ENCODE data around the gene DENND5B.
"Not testable (repeated sequence)": the region's sequence is repeated elsewhere in the genome, so short reads cannot be mapped to it uniquely, and the experiment has no call there.

DENND5B gene

GRCh38 chr12:31506515-31507306, 84.2 kb downstream of the DENND5B start:
- DNase-seq (ENCODE audit: low read depth), result no peak

GRCh38 chr12:31504625-31505222, 86.2 kb downstream of the DENND5B start:
- DNase-seq (ENCODE audit: low read depth), result no peak

- not testable (repeated sequence) for DNase-seq (ENCODE audit: low read depth)
Observed at GRCh38 chr12:31501014-31501413, 89.9 kb downstream of the DENND5B start.

- DNase-seq (ENCODE audit: low read depth), result no peak
Observed at GRCh38 chr12:31499567-31499966, 91.4 kb downstream of the DENND5B start.

GRCh38 chr12:31498424-31498823, 92.5 kb downstream of the DENND5B start:
- DNase-seq (ENCODE audit: low read depth), result no peak

- no peak for DNase-seq (ENCODE audit: low read depth)
Observed at GRCh38 chr12:31496257-31496656, 94.7 kb downstream of the DENND5B start.

- no peak for DNase-seq (ENCODE audit: low read depth)
Observed at GRCh38 chr12:31494455-31494854, 96.5 kb downstream of the DENND5B start.

- DNase-seq (ENCODE audit: low read depth), result no peak
Observed at GRCh38 chr12:31492599-31493196, 98.2 kb downstream of the DENND5B start.

GRCh38 chr12:31491841-31492598, 98.9 kb downstream of the DENND5B start:
- DNase-seq (ENCODE audit: low read depth), result no peak

GRCh38 chr12:31491241-31491794, 99.6 kb downstream of the DENND5B start:
- no peak for DNase-seq (ENCODE audit: low read depth)

- DNase-seq (ENCODE audit: low read depth), result no peak
Observed at GRCh38 chr12:31488737-31489338, 102.1 kb downstream of the DENND5B start.

- no peak for DNase-seq (ENCODE audit: low read depth)
Observed at GRCh38 chr12:31485571-31485970, 105.4 kb downstream of the DENND5B start.

- DNase-seq (ENCODE audit: low read depth), result no peak
Observed at GRCh38 chr12:31482816-31483215, 108.1 kb downstream of the DENND5B start.

- DNase-seq (ENCODE audit: low read depth), result no peak
Observed at GRCh38 chr12:31481415-31481814, 109.5 kb downstream of the DENND5B start.

GRCh38 chr12:31479516-31480210, 111.3 kb downstream of the DENND5B start:
- DNase-seq (ENCODE audit: low read depth), result no peak

- no peak for DNase-seq (ENCODE audit: low read depth)
Observed at GRCh38 chr12:31478898-31479297, 112.0 kb downstream of the DENND5B start.

- no peak for DNase-seq (ENCODE audit: low read depth)
Observed at GRCh38 chr12:31478425-31478824, 112.5 kb downstream of the DENND5B start.

- no peak for DNase-seq (ENCODE audit: low read depth)
Observed at GRCh38 chr12:31477687-31478086, 113.2 kb downstream of the DENND5B start.

GRCh38 chr12:31476437-31476836, 114.5 kb downstream of the DENND5B start:
- DNase-seq (ENCODE audit: low read depth), result no peak

- not testable (repeated sequence) for DNase-seq (ENCODE audit: low read depth)
Observed at GRCh38 chr12:31475610-31476009, 115.3 kb downstream of the DENND5B start.

- DNase-seq (ENCODE audit: low read depth), result no peak
Observed at GRCh38 chr12:31474751-31475150, 116.2 kb downstream of the DENND5B start.

All from activated T-cell treated with anti-CD3 and anti-CD28 coated beads for 24 hours (primary cell).